Stimulated activated CD8-positive, alpha-beta memory T cell treated with anti-CD3 and anti-CD28 coated beads, Interleukin-7, amount 100 ng/mL, for 4 hours (primary cell): Measurements from ENCODE around the gene SAXO1.
"Not testable (repeated sequence)": the region's sequence is repeated elsewhere in the genome, so short reads cannot be mapped to it uniquely, and the experiment has no call there.

ENCODE experiments used
- DNase-seq, 2 donors: peaks; one replicate each; pipeline ENCODE4 v3.0.0-alpha.2; 2020; ENCODE audit warnings: low read depth in 2 of 2

The SAXO1 gene

GRCh38 chr9:18999173-18999785 is 33.7 kb downstream of the SAXO1 start:
- no peak for DNase-seq

GRCh38 chr9:18997151-18997550 is 35.9 kb downstream of the SAXO1 start:
- DNase-seq: no peak

- no peak for DNase-seq
These were observed 36.8 kb downstream of the SAXO1 start for GRCh38 chr9:18996211-18996610.

GRCh38 chr9:18994263-18994916 is 38.6 kb downstream of the SAXO1 start:
- no peak for DNase-seq

GRCh38 chr9:18991197-18991596 is 41.8 kb downstream of the SAXO1 start:
- not testable (repeated sequence) for DNase-seq

- DNase-seq: no peak
These were observed 42.5 kb downstream of the SAXO1 start for GRCh38 chr9:18990494-18990893.

GRCh38 chr9:18989865-18990264 is 43.1 kb downstream of the SAXO1 start:
- no peak for DNase-seq

GRCh38 chr9:18989097-18989496 is 43.9 kb downstream of the SAXO1 start:
- no peak for DNase-seq

GRCh38 chr9:18988003-18988402 is 45.0 kb downstream of the SAXO1 start:
- no peak for DNase-seq

GRCh38 chr9:18985996-18986395 is 47.0 kb downstream of the SAXO1 start:
- no peak for DNase-seq

- DNase-seq: no peak
These were observed 47.5 kb downstream of the SAXO1 start for GRCh38 chr9:18985464-18985951.

- DNase-seq: no peak
These were observed 50.8 kb downstream of the SAXO1 start for GRCh38 chr9:18982262-18982620.

GRCh38 chr9:18981476-18982261 is 51.3 kb downstream of the SAXO1 start:
- no peak for DNase-seq

- DNase-seq: no peak
These were observed 52.8 kb downstream of the SAXO1 start for GRCh38 chr9:18980189-18980588.

- no peak for DNase-seq
These were observed 53.6 kb downstream of the SAXO1 start for GRCh38 chr9:18979367-18979766.

GRCh38 chr9:18978188-18978587 is 54.8 kb downstream of the SAXO1 start:
- no peak for DNase-seq

- no peak for DNase-seq
These were observed 56.1 kb downstream of the SAXO1 start for GRCh38 chr9:18976709-18977531.

- DNase-seq: no peak
These were observed 56.7 kb downstream of the SAXO1 start for GRCh38 chr9:18976221-18976708.

- DNase-seq: no peak
These were observed 59.7 kb downstream of the SAXO1 start for GRCh38 chr9:18973348-18973747.

- no peak for DNase-seq
These were observed 60.3 kb downstream of the SAXO1 start for GRCh38 chr9:18972675-18973074.

- DNase-seq: no peak
These were observed 61.1 kb downstream of the SAXO1 start for GRCh38 chr9:18971909-18972308.

GRCh38 chr9:18971404-18971803 is 61.6 kb downstream of the SAXO1 start:
- DNase-seq: no peak
